HG03378 (cell line): ENCODE results near the gene COL4A2.
"Not testable (repeated sequence)": the region's sequence is repeated elsewhere in the genome, so short reads cannot be mapped to it uniquely, and the experiment has no call there.

ENCODE experiments used
- ATAC-seq: cut with Tn5 transposase; IDR thresholded peaks from one replicate; pipeline ENCODE4 v1.9.1; 2021; ENCODE audit warnings: mild to moderate bottlenecking, moderate library complexity; ENCODE audit not compliant: unreplicated experiment

Gene COL4A2

DNA sequence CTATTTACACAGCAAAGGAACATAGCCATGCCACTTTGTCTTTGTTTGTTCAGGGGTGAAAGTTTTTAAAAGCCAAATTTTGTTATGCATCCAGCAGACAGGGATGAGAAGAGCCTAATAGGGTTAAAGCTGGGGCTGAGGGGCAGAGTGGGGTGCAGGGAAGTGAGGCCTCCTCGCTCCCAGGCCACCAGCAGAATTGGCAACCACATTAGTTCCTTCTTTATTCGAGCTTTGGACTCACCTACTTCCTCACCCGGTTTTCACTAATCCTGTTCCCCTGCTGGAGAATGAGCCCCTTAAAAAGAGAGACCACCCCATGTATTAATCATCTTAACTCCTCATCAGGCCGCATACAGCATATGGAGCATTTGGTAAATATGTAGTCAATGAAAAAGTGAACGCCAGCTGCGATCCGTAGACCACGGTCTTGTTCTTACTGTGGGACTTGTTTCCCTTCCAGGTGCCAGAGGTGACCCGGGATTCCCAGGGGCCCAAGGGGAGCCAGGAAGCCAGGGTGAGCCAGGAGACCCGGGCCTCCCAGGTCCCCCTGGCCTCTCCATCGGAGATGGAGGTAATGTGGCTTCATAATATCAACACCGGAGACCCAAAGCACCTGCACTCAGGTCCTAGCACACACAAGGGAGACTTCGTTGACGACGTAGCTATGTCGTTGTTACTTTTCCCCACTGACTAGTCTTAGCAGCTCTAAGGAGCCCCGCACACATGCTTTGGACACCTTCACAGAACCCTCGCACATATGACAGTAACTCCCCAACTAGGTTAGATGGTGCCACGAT lies 142.3 kb downstream of the COL4A2 start:
- ATAC-seq = no peak

DNA sequence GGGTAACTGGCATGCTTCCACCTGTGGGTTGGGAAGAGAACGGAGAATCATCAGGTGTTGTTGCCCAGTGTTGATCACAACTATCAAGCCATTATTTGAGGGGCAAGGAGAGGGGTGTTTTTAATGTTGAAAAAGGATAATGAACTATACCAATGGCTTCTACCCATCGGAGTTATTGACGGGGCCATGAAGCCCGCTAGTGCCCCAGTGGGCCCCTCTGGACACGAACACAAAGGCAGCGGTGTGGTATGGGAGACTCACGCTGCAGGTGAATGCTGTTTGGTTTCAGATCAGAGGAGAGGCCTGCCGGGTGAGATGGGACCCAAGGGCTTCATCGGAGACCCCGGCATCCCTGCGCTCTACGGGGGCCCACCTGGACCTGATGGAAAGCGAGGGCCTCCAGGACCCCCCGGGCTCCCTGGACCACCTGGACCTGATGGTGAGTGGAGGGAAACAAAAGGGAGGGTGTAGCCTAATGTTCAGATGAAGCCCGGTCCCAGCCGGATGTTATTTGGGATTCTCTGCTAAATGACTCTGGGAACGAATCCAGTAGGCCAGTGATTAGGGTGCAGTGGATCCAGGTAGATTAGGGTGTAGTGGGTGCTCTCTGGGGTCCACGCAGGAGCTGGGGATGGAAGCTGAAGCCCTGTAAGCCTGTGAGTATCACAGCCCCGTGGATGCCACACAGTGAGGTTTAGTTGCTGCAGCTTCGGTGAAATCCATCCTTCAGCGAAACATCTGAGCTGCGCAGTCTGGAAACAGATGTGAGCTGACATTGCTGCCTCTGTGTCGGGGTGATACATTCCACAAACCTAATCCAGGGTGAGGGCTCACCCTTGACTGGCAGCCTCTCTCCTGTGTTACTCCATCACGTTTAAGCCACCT lies 143.2 kb downstream of the COL4A2 start:
- ATAC-seq = no peak

DNA sequence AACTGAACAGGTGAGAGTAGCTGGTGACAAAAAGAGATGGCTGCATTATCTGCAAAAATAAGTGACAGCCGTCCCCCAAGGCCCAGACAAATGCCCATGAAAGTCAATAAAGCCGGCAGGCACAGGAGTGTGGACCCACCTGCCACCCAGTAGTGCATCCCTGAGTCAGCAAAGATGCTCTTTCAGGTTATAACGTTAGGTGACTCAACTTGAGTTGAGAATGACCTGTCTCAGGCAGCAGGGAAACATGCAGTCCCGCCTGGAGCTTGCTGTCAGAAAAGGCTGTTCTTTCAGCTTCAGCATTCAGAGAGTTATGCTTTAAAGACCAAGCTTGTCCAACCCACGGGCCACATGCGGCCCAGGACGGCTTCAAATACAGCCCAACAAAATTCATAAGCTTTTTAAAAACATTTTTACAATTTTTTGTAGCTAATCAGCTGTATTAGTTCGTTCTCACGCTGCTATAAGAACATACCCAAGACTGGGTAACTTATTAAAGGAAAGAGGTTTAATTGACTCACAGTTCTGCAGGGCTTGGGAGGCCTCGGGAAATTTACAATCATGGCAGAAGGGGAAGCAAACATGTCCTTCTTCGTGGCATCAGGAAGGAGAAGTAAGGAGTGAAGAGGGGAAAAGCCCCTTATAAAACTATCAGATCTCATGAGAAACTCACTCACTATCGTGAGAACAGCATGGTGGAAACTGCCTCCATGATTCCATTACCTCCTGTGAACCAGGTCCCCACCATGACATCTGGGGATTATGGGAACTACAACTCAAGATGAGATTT lies 144.1 kb downstream of the COL4A2 start:
- ATAC-seq = no peak

DNA sequence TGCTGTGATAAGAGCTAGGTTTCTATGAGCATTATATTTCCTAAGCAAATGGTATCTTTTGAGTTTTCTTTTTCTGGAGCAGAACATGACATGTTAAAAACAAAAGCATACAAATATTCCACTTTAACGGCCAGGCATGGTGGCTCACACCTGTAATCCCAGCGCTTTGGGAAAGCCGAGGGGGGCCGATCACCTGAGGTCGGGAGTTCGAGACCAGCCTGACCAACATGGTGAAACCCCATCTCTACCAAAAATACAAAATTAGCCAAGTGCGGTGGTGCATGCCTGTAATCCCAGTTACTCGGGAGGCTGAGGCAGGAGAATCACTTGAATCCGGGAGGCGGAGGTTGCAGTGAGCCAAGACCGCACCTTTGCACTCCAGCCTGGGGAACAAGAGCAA lies 146.0 kb downstream of the COL4A2 start:
- ATAC-seq = not testable (repeated sequence)

DNA sequence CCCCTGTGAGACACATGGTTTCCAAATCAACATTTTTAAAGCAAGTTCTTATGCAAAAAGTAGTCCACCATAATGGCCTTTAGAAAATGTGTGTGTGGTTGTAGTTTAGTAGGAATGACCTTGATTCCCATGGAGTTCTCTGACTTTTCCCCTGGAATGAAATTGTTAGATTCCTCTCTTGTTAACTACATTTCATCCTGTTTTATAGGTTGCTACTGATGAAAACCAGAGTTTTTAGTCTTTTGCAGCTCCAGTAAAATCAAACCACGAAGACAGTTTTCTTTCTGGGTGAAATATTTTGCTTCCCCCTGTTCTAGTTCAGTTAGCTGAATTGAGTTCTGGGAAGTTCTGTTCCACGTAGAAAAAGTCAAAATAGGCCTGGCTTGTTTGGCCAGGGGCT lies 146.7 kb downstream of the COL4A2 start:
- ATAC-seq = no peak

DNA sequence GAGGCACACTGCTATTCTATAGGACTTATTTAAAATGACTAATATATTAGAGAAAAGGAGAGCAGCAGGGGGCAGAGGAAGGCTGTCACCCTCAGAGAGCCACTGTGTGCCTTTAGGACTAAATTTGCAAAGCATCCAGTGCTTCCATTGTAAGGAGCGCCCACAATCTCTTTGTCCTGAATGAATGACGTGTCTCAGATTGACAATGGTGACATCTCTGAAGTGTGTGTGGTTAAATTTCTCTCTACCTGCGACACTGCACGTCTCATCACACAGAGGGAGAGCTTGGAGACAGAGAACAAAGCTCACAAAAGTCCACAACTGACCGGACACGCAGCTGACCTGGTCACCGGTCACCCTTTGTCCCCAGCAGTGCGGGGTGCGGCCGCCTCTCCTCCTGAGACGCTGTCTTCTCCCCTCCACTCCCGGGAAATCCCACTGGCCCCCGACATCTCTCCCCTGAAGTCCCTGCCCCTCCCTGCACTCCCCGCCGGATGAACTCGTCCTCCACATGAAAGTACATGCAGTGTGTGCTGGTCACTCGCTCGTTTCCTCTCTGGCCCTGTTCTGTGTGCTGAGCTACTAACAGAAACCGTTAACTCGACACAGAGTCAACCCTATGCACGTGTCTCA lies 147.3 kb downstream of the COL4A2 start:
- ATAC-seq = no peak

DNA sequence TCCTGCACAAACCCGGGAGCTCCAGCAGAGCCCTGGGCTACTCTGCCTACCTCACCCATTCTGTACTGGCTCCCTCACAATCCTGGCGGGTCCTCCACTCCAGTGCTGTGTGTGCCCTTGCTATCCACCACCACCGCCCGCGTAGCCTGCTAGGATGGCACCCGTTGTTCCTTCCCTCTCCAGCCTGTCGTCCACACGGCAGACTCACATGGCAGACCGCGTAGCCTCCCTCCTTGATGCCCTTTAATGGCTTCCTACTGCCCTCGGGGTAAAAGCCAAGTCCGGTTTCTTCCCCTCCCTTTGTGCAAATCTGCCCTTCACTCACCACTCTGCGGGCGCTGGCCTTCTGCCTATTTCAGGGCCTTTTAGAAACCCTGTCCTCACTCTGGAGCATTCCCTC lies 147.9 kb downstream of the COL4A2 start:
- ATAC-seq = no peak

DNA sequence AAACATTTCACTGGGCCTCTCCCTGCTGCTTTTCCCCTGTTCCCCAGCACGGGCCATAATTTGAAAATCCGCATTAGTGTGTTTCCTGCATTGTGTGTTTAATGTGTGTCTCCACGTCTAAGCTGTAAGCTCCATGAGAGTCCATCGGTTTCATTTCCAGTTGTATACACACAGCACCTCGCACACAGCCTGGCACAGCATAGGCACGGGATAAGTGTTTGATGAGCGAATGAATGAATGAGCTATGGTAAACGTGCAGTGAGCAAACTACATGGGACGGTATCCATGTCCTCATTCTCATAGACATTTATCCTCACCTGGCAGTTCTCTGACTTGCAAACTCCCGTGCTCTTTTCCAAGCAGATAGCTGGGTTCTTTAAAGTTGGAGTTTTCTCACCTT lies 148.4 kb downstream of the COL4A2 start:
- ATAC-seq = no peak

DNA sequence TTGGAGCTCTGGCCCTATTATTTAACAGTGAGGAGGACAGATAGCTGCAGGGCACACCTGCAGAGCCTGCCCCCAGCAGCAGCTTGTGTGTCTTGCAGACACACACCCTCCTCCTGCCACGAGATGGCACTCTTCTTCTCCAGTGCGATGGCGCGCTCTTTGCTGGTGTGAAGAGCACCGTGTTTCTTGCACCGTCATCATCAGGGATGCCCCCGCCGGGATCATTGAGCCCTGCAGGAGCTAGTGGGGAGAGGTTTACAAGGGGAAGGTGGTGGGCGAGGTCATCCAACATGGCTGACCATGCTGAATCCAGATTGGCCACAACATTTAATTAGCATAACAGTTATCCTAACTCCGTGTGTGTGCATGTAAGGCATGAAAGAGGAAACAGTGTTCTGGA lies 148.9 kb downstream of the COL4A2 start:
- peak; percentile 98 for ATAC-seq

DNA sequence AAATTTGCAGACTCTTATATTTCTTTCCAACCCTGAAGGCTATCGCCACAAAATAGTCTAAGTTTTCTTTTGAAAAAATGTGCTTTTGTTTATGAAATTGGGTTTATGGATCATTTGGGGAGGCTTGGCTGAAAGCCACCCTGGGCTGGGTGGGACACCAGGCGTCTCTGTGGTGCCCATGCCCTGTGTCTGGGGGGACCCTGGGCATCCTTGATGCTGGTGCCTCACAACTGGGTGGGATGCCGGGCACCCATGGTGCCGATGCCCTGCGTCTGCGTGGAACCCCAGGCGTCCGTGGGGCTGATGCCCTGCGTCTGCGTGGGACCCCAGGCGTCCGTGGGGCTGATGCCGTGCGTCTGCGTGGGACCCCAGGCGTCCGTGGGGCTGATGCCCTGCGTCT lies 149.5 kb downstream of the COL4A2 start:
- ATAC-seq = no peak

DNA sequence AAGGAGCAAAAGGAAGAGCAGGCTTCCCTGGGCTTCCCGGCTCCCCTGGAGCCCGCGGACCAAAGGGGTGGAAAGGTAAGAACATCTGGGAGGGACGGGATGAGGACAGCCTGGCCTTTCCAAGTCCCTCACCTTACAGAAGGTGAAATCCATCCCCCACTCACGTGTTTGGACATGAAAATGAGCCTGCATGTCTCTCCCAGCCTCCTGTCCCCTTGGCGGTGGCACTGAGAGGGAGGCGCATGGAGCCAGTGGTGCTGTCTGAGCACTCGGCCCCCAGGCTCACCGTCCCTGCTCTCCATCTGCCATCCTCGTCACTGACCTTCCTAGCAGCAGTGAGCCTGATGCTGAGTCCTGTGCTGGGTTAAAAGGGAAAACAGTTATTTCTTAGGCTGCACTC lies 150.3 kb downstream of the COL4A2 start:
- ATAC-seq = no peak

DNA sequence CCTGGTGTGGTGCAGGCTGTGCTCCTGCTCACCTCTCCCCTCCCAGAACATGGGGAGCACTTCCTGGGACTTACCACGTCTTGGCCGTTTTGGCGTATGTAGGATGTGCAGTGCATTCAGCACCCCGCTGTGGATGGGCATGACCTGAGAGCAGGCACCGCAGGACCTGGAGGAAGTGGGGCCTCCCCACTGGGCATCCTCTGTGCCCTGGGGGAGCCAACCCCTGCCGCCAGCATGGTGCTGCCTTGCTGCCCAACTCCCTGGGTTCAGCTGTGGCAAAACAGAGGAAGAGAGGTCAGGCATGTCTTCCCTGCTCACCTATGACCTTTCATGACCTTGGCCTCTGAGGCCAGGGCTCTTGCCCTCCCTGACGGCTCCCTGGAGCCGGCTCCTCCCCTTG lies 150.9 kb downstream of the COL4A2 start:
- ATAC-seq = no peak

DNA sequence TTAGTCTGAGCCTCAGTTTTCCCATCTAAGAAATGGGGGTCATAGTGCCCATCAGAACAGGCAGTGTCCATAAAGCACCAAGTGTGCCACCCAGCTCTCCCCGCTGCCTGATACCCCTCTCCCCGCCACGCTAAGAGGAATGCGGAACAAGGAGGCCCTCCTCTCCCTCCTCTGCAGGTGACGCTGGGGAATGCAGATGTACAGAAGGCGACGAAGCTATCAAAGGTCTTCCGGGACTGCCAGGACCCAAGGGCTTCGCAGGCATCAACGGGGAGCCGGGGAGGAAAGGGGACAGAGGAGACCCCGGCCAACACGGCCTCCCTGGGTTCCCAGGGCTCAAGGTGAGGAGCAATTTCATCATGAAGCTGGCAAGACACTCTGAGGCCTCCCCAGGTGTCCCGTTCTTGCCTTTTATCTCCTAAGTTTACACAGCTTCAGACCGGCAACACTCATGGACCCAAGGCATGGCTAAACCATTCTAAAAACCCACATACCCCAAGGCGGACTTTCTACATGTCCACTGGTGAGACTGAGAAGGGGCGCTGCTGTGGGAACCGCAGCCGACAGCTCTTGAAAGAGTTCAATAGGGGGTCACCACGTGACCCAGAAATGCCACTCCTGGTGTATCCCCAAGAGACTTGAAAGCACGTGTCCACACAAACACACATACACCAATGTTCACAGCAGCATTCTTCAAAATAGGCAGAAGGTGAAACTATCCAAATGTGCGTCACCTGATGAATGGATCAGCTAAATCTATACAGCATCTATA lies 151.7 kb downstream of the COL4A2 start:
- no peak for ATAC-seq

DNA sequence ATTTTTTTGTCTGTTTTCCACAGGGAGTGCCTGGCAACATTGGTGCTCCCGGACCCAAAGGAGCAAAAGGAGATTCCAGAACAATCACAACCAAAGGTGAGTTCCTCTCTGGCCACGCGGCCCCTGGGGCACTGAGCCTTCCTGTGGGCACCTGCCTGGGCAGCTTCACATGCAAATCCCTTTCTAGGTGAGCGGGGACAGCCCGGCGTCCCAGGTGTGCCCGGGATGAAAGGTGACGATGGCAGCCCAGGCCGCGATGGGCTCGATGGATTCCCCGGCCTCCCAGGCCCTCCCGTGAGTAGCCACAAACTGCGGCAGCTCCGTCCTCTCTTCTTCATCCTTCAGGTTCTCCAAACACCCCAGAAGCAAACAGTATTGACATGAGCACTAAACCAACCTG lies 155.0 kb downstream of the COL4A2 start:
- no peak for ATAC-seq

DNA sequence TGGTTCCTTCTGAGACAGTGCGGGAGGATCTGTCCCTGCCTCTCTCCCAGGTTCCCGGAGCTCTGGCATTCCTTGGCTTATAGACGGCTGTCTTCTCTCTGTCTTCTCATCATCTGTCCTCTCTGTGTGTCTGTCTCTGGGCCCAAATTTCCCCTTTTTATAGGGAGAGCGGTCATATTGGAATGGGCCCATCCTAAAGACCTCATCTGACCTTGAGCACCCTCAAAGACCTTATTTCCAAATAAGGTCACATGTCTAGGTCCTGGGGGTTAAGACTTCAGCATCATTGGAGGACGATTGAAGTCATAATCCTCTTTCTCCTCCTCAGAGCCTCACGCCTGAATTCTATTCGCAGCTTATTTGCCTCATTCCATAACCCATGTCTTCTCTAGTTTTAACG lies 156.1 kb downstream of the COL4A2 start:
- no peak for ATAC-seq

DNA sequence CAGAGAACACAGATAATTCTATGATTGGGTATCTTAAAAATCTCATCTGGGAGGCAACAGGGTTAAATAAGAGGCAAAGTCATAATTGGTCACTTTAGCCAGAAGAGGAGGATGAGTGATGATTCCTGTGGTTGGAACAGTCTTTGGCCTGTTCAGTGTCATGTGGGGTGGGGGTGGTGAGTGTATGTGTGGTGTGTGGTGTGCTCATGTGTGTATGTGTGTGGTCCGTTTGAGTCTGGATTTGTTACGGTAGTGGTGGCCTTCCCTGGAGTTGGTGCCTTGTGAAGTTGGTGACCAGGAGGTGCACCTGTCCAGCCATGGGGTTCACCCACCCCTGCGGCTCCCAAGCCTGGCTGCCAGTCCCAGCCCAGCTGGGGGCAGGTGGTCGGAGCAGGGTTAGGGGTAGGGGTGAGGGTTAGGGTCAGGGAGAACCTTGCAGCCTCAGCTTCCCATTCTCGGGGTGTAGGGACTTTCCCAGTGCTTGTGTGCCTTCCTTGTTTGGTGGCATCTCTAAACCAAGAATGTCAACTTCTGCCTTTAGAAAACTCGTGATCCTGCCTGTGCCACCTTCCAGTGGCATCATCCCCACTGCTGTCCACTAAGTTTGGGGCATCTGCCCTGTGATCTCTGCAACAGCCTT lies 156.9 kb downstream of the COL4A2 start:
- no peak for ATAC-seq

DNA sequence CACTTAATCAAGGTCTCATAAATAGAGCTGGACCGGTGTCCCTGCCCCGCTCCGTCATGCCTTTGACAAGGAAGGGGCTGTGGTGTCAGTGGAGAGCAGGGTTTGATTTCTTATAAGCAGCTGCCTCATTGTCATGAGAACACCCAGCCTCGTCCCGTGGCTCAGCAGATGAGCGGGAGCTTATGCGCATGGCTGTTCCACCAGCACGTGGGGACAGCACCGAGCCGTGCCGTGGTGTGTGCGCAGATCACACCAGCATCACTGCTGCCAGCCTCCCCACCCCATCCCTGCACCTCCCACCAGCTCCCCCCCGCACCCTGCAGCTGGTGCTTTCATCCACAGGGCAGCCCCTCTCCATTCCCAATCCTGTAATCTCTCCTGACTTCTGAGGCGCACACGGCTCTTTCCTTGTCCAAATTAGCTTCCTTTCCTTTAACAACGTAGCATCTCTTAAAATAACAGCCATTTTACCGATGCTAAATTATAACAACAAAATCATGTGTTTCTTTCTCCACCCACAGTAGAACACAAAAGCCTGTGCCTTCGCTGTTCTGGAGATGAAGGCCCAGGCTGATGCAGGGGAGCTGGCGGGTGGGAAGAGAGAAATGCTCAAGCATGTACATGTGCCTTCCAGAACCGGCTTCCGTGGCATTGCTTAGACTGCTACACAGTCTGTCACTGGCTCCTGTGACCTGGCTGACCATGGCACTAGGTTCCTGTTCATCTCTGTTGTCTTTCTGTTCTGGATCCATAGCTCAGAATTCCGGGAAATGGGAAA lies 157.7 kb downstream of the COL4A2 start:
- ATAC-seq = no peak

DNA sequence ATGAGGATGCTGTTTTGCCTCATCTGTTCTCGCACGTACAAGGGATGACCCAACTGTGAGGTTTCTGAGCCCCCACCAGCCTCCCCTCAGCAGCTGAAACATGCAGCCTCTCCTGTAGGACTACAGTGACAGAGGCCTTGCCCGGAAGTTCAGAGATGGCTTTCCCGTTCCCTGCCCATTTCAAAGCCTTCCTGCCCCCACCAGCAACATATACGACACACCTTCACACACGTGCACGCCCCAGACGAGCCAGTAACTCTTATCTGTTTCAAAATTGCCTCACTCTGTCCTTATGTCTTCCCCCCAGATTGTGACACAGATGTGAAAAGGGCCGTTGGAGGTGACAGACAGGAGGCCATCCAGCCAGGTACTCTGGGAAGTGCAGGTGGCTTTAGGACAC lies 158.6 kb downstream of the COL4A2 start:
- ATAC-seq = no peak
